Thymus (tissue), 11 donors: ENCODE measurements around the gene PITPNB. TPM values are rescaled to one million over a fixed set of nuclear protein-coding genes. Genes with fewer than 3 reads are reported as not detected.

Experiments used
- DNase-seq, 9 donors: peaks; one replicate each; pipeline ENCODE4 v3.0.0-alpha.2; 2013; ENCODE audit warnings: low spot score in 9 of 9, low read depth in 6 of 9, missing footprints in 1 of 9
- H3K27ac ChIP-seq, 2 donors: one replicate each; pipeline ENCODE4 v1.5.1; 2013; ENCODE audit warnings: control low read depth in 1 of 2, low read depth in 1 of 2, low read length in 1 of 2, mild to moderate bottlenecking in 1 of 2, moderate library complexity in 1 of 2
- H3K27me3 ChIP-seq, 2 donors: one replicate each; pipeline ENCODE4 v1.5.1; 2013; ENCODE audit warnings: low read length in 1 of 2; ENCODE audit not compliant: control insufficient read depth in 2 of 2, insufficient read depth in 1 of 2
- H3K36me3 ChIP-seq, 2 donors: one replicate each; pipeline ENCODE4 v1.5.1; 2013; ENCODE audit warnings: low read length in 1 of 2, mild to moderate bottlenecking in 1 of 2, moderate library complexity in 1 of 2; ENCODE audit not compliant: control insufficient read depth in 2 of 2, insufficient read depth in 2 of 2
- H3K4me1 ChIP-seq, 2 donors: one replicate each; pipeline ENCODE4 v1.5.1; 2013; ENCODE audit warnings: low read length in 2 of 2; ENCODE audit not compliant: control insufficient read depth in 2 of 2, insufficient read depth in 2 of 2
- H3K4me3 ChIP-seq, 2 donors: one replicate each; pipeline ENCODE4 v1.5.1; 2013; ENCODE audit warnings: low read length in 2 of 2, control low read depth in 1 of 2, mild to moderate bottlenecking in 1 of 2
- H3K9me3 ChIP-seq, 2 donors: one replicate each; pipeline ENCODE4 v1.5.1; 2013; ENCODE audit warnings: low read length in 1 of 2, mild to moderate bottlenecking in 1 of 2; ENCODE audit not compliant: control insufficient read depth in 2 of 2, insufficient read depth in 1 of 2
- WGBS: extraction: QIAGEN DNeasy Blood & Tissue Kit; methylation state at CpG from one replicate; pipeline ENCODE4 v1.1.7; 2013; 5-methylcytosine and 5-hydroxymethylcytosine counted together
- polyA plus RNA-seq: library from polyadenylated mRNA; stranded (reverse); fragments of 200-250 nt; gene quantifications from one replicate; pipeline ENCODE4 v1.2.3, GENCODE V29; 2013
- total RNA-seq: library from RNA; stranded (reverse); fragments of 120-200 nt; gene quantifications from one replicate; pipeline ENCODE4 v1.2.4, GENCODE V29; 2013
- donor health status: healthy.

PITPNB gene
- total and polyA plus RNA-seq, 2 donors: 14.1 to 37.3 TPM

DNA sequence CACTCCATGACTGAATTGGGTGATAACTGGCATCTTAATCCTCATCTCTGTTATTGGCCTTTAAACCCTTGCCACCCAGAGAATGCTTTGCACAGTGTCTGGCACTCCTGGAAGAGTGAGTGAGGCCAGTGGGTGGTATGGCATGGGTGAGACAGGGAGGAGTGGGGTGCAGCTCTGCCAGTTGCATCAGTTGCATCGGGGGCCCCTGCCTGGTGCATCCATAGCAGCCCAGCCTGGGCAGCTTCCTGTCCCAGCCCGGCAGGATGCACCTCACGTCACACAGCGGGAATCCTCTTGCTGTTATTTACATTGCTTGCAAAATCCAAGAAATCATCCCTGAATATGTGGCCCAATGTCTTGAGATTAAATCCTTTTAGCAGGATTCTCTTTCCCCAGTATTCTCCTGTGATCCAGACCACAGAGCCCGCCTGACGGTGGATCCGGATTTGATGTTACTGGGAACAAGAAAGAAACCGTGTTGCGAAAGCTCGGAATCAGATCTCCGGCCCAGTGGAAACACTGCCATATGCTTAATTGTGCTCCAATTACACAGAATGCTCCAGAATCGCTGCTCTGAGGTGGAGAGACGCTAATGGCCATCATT is 79.9 kb downstream of the PITPNB start:
- H3K4me3 ChIP-seq: no peak overlapping the region
- no peaks in the 10 kb centered on the region for H3K9me3 ChIP-seq
- H3K4me1 ChIP-seq: no peaks in the 10 kb centered on the region
- no peak overlapping the region for H3K27ac ChIP-seq
- no peak for DNase-seq
- H3K27me3 ChIP-seq: no peaks in the 10 kb centered on the region
- no peaks in the 10 kb centered on the region for H3K36me3 ChIP-seq
- 97% methylated on average over 13 of the region's 13 CpGs for WGBS

DNA sequence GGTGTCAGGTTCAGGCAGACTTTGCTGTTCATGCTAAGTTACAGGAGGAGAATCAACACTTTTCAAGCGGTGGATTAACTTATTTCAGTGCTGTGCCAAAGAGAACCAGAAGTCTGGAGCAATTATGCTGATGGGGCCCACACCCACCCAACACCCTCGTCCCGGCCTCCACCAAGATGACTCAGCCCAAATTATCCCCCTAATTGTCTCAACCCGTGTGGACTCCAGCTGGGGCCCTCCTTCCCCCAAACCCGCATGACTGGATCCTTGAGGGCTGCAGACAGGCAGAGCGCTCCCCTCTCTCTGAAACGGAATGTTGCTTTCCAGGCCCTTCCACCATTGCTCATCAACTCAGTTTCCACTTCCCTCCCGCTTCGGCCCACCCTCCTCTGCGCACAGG is 82.9 kb downstream of the PITPNB start:
- 69% methylated on average over 10 of the region's 10 CpGs for WGBS
- no peaks in the 10 kb centered on the region for H3K9me3 ChIP-seq
- no peak for DNase-seq
- no peak overlapping the region for H3K27ac ChIP-seq
- no peak overlapping the region for H3K4me3 ChIP-seq
- no peaks in the 10 kb centered on the region for H3K36me3 ChIP-seq
- H3K4me1 ChIP-seq: peaks cover 3 to 4% of the 10 kb centered on the region in 2 donors
- H3K27me3 ChIP-seq: no peaks in the 10 kb centered on the region

DNA sequence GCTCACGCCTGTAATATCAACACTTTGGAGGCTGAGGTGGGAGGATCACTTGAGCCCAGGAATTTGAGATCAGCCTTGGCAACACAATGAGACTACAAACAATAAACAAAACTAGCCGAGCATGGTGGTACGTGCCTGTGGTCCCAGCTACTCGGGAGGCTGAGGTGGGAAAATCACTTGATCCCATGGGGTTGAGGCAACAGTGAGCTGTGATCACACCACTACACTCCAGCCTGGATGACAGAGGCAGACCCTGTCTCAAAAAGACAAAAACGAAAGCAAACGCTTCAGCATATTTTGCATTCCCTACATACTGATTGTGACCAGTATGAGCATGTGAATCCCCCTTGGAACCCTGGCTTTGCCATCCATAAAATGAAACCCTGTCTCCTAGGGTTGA is 83.6 kb downstream of the PITPNB start:
- H3K27ac ChIP-seq: no peak overlapping the region
- WGBS: 96% methylated on average over 6 of the region's 6 CpGs
- peaks cover 3 to 4% of the 10 kb centered on the region in 2 donors for H3K4me1 ChIP-seq
- no peaks in the 10 kb centered on the region for H3K36me3 ChIP-seq
- DNase-seq: no peak
- H3K27me3 ChIP-seq: no peaks in the 10 kb centered on the region
- H3K9me3 ChIP-seq: no peaks in the 10 kb centered on the region
- no peak overlapping the region for H3K4me3 ChIP-seq

DNA sequence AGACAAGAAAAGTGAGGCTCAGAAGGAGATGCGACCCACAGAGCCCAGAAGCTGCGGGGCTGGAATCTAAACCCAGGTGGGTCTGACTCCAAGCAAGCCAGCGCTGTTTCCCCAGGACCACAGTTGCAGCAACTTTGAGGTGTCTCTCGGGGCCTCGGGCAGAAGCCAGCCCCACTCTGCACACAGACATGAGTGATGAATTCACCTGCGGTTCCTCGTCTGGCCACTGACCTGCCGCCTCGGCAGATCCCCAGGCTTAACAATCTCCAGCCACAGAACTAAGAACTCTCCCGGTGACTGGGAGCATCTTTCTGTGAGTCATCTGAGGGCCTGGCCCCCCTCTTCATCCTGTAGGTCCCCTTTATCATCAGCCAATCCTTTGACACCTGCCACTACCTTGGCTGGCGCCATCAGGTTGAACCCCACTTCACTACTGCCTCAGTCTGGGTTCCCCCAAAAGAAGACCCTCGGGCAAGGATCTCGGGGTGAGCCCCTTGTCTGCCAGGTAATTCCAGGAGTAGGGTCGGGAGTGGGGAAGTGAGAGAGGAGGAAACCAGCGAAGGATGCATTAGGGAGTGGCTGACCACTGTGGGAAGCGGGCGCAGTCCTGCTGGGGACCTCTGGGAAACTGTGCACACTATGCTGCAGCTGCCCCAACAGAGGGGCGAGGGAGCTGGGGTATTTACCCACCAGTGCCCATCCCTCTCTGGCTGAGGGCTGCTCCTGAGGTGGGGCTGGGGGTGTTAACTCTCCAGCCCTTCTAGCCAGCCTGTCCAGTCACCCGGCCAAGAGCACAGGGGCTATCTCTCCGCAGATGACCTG is 84.5 kb downstream of the PITPNB start:
- DNase-seq: no peak
- no peak overlapping the region for H3K27ac ChIP-seq
- H3K4me3 ChIP-seq: no peak overlapping the region
- no peaks in the 10 kb centered on the region for H3K36me3 ChIP-seq
- peaks cover 3 to 4% of the 10 kb centered on the region in 2 donors for H3K4me1 ChIP-seq
- no peaks in the 10 kb centered on the region for H3K27me3 ChIP-seq
- 98% methylated on average over 20 of the region's 20 CpGs for WGBS
- H3K9me3 ChIP-seq: no peaks in the 10 kb centered on the region

DNA sequence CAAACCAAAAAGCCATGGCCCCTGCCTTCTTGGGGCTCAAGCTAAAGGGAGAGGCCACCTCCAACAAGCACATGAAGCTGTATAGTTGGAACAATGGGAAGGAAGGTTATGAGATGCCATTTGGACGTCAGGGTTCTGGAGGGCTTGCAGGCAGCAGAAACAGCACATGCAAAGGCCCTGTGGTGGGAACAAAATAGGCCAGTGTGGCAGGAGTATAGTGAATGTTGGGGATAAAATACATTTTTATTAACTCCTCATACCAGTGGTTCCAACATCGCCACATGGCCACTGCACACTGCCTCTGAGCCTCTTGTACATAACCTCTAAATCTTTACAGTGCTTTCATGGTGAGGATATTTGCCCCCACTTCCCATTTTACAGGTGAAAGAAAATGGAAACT is 85.3 kb downstream of the PITPNB start:
- Histone ChIP-seq H3K27me3 (no peaks in the 10 kb centered on the region), H3K4me1 (peaks cover 3 to 4% of the 10 kb centered on the region in 2 donors), H3K4me3 (no peak overlapping the region), H3K36me3 (no peaks in the 10 kb centered on the region), H3K9me3 (no peaks in the 10 kb centered on the region), H3K27ac (no peak overlapping the region)
- WGBS: 52% methylated on average over 2 of the region's 2 CpGs
- no peak for DNase-seq

DNA sequence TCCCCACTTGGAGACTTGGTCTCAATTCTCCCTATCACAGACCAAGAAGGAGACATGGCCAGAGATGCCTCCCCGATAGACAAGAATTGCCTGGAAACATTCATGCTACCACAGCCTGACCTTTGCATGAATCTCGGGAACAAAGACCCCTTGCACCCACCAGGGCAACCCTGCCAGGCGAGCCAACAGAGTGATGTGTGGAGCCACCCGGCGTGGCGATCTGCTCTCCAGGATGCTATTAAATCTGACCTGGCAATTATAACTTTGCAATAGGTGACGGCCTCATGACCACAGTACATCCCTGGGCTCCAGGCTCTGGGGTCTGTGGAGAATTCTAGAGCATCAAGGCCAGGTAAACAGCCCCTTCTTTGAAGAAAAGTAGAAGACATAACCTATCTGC is 86.5 kb downstream of the PITPNB start:
- no peak for DNase-seq
- no peak overlapping the region for H3K4me3 ChIP-seq
- no peaks in the 10 kb centered on the region for H3K9me3 ChIP-seq
- 97% methylated on average over 7 of the region's 7 CpGs for WGBS
- H3K4me1 ChIP-seq: peaks cover 3 to 4% of the 10 kb centered on the region in 2 donors
- no peaks in the 10 kb centered on the region for H3K36me3 ChIP-seq
- H3K27me3 ChIP-seq: no peaks in the 10 kb centered on the region
- no peak overlapping the region for H3K27ac ChIP-seq

DNA sequence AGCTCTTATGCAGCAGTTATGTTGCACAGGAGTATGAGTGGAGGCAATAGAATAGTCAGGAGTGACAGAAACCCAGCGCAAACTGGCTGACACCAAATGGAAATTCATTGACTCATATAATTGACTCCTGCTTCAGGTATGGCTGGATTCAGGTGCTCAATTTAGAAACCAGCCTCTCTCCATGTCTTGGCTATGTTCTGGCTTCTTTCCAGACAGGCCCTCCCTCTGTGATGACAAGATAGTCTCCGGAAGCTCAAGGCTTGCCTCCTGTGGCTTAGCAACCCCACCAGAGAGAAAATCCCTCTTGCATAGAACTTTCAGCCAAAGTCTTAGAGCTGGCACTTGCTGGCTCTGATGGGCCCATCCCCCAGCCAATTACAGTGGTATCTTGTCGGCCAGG is 89.4 kb downstream of the PITPNB start:
- H3K36me3 ChIP-seq: no peaks in the 10 kb centered on the region
- peaks cover 3 to 4% of the 10 kb centered on the region in 2 donors for H3K4me1 ChIP-seq
- no peak for DNase-seq
- H3K4me3 ChIP-seq: no peak overlapping the region
- 92% methylated on average over 3 of the region's 3 CpGs for WGBS
- no peaks in the 10 kb centered on the region for H3K9me3 ChIP-seq
- no peaks in the 10 kb centered on the region for H3K27me3 ChIP-seq
- no peak overlapping the region for H3K27ac ChIP-seq

DNA sequence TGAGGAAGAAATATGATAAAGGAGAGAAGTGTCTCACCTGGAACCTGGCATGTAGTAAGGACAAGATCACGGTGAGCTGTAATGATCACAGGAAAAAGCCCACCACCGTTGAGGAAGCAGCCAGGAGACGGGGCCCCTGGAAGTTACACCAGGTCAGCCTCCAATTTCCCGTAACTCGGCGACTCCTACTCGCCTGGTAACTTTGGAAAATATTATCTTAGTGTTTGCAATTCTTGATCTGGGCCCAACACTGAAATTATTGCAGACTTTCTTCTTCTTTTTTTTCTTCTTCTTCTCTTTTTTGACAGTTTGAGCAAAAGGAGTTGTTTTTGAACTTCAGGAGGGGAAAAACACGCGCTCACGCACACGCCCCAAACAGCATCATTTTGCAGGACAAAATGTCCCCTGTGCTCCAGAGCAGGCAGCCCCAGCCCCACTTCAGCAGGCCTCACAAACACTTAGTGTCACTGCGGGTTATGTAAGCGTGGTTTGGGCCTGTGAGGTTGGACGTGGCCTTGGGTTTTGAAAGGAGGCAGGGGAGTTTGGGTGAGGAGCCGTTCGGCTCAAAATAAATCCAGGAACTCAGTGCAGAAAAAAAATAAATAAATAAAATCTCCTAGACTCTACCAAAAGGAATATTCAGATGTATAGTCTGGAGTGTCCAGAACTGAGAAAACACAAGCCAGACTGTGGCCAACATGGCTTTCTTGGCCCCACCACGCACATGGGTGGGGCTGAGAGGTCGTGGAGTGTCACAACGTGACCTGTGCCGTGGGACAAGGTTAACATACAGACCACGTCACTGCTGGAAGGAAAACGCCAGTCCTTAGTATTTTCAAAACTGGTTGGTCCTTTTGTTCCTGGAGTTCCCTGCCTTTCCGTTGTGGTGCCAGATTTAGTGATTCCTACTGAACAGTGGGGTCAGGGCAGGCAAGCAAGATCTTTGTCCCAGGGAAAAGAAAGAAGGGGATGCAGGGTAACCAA is 91.2 kb downstream of the PITPNB start:
- Histone ChIP-seq H3K4me1 (peaks cover 3 to 4% of the 10 kb centered on the region in 2 donors), H3K9me3 (no peaks in the 10 kb centered on the region), H3K27ac (no peak overlapping the region), H3K36me3 (no peaks in the 10 kb centered on the region), H3K4me3 (no peak overlapping the region), H3K27me3 (no peaks in the 10 kb centered on the region)
- WGBS: 88% methylated on average over 23 of the region's 23 CpGs
- DNase-seq: no peak

DNA sequence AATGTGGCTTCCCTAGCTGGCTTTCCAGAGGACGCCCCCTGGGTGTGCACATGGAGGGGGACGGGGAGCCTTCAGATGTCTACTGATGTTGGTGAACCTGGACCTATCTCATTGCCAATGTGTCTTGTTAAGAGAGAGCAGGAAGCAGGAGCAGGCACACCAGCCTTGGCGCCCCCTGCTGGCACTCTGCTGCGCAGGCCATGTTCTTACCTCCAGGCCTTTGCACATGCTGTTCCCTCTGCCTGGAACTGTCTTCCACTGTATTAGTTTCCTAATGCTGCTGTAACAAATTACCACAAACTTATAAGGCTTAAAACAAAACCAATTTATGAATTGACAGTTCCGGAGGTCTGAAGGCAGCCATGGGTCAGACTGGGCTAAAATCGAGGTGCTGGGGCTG is 93.9 kb downstream of the PITPNB start:
- no peak for DNase-seq
- Histone ChIP-seq H3K4me3 (no peak overlapping the region), H3K36me3 (no peaks in the 10 kb centered on the region), H3K27ac (no peak overlapping the region), H3K9me3 (no peaks in the 10 kb centered on the region), H3K27me3 (no peaks in the 10 kb centered on the region), H3K4me1 (no peaks in the 10 kb centered on the region)
- 98% methylated on average over 6 of the region's 6 CpGs for WGBS
